SJCRH30 (cell line): ENCODE results near the gene PDPN. TPM values are rescaled to one million over a fixed set of nuclear protein-coding genes. Genes with fewer than 3 reads are reported as not detected.

Experiments
- DNase-seq, 2 experiments: peaks; one replicate each; pipeline ENCODE4 v3.0.0-alpha.2; 2015 to 2020
- H3K27ac ChIP-seq: fragments of 250-450 bp; sonication (Bioruptor Pico); 2 replicates; pipeline ENCODE4 v1.5.1; 2020; ENCODE audit warnings: mild to moderate bottlenecking, moderate library complexity
- H3K27me3 ChIP-seq: fragments of 250-450 bp; sonication (Bioruptor Pico); 2 replicates; pipeline ENCODE4 v1.5.1; 2020; ENCODE audit warnings: mild to moderate bottlenecking, moderate library complexity
- H3K36me3 ChIP-seq: fragments of 250-450 bp; sonication (Bioruptor Pico); 2 replicates; pipeline ENCODE4 v1.5.1; 2020; ENCODE audit warnings: mild to moderate bottlenecking, moderate library complexity
- H3K4me1 ChIP-seq: fragments of 250-450 bp; sonication (Bioruptor Pico); 2 replicates; pipeline ENCODE4 v1.5.1; 2020; ENCODE audit warnings: mild to moderate bottlenecking, moderate library complexity
- H3K4me3 ChIP-seq: fragments of 250-450 bp; sonication (Bioruptor Pico); 2 replicates; pipeline ENCODE4 v1.5.1; 2020; ENCODE audit warnings: mild to moderate bottlenecking, moderate library complexity
- H3K9me3 ChIP-seq: fragments of 250-450 bp; sonication (Bioruptor Pico); replicated peaks from 2 replicates; pipeline ENCODE4 v1.5.1; 2020; ENCODE audit warnings: mild to moderate bottlenecking, moderate library complexity
- total RNA-seq: library from RNA; depleted of rRNA; stranded (reverse); fragments of >200 nt; shearing (Covaris generic); gene quantifications from 2 replicates; pipeline ENCODE4 v1.2.3, GENCODE V29; 2014; rRNA removed

Gene PDPN
- total RNA-seq, 1 experiment from 2014 or later: not detected

DNA sequence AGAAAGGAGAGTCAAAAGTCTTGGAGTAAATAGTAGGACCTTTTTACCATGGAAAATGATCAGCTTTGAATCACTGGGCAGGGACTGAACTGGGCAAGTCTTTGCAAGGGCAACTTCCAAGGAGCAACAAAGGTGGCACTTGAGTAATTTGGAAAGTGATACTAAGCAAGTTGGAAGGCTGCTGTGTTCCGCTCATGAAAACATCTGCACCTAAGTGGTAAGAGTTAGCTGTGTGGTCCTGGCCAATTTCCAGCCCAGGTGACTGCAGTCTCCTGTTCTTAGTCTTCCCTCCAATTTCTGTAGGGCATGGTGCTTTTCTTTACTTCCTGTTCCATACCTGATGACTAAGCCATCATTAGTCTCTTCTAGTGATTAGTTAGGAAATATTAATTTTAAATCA lies 80.8 kb downstream of the PDPN start:
- Histone ChIP-seq H3K4me3 (no peak overlapping the region), H3K36me3 (no peaks in the 10 kb centered on the region), H3K9me3 (no peaks in the 10 kb centered on the region), H3K27ac (no peak overlapping the region), H3K4me1 (no peaks in the 10 kb centered on the region), H3K27me3 (no peaks in the 10 kb centered on the region; the same call in 1 of the 2 replicates)
- DNase-seq: no peak

DNA sequence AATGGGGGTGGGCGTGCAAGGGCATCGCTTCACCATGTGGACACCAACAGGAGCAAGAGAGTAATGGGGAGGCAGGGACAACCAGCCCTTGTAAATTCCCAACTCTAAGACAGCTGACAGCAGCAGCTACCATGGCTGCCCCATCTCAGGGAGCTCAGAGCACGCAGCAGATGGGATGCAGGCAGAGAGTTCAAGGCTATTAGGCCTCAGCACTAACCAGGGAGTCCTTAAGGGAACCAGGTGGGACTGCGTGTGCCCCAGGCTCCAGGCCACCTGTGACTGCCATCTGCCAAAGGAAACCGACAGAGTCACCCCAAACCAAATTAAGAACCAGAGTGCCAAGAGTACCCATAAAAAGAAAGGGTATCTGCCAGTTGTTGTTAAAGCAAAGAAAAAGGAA lies 82.7 kb downstream of the PDPN start:
- Histone ChIP-seq H3K27me3 (no peaks in the 10 kb centered on the region; the same call in 1 of the 2 replicates), H3K4me3 (no peak overlapping the region), H3K4me1 (no peaks in the 10 kb centered on the region), H3K9me3 (no peaks in the 10 kb centered on the region), H3K27ac (no peak overlapping the region), H3K36me3 (no peaks in the 10 kb centered on the region)
- no peak for DNase-seq

Other genes with a start within 250 kb of the PDPN start
- gene PRAMEF14, start 236.7 kb upstream of the PDPN start, total RNA-seq: not detected in 2 replicates
- gene PRAMEF19, start 211.9 kb upstream of the PDPN start, total RNA-seq: not detected in 2 replicates
- gene PRAMEF17, start 194.2 kb upstream of the PDPN start, total RNA-seq: not detected in 2 replicates
- gene PRAMEF20, start 173.4 kb upstream of the PDPN start, total RNA-seq: not detected in 2 replicates
- gene LRRC38, start 69.8 kb upstream of the PDPN start, total RNA-seq: not detected in 2 replicates
- gene PRDM2, start 116.4 kb downstream of the PDPN start, total RNA-seq: 25.2 and 28.4 TPM in 2 replicates